H1 (cell line): ENCODE results near the gene MSMP.

Experiments used
- BRCA1 ChIP-seq: IDR thresholded peaks from 2 replicates; pipeline ENCODE4 v1.6.1; 2012; ENCODE audit warnings: low read depth, low read length, improper control_type of control experiment
- CTCF ChIP-seq, 3 experiments: IDR thresholded peaks; 1 replicate in 2 of 3; 2 replicates in 1 of 3; pipeline versions ENCODE4 v1.5.1 to v1.6.1; 2011; ENCODE audit warnings: low read length in 3 of 3, mild to moderate bottlenecking in 3 of 3, inconsistent platforms in 2 of 3, low read depth in 1 of 3, moderate library complexity in 1 of 3; ENCODE audit not compliant: insufficient read depth in 1 of 3; ENCODE audit errors: control extremely low read depth in 1 of 3
- EZH2 ChIP-seq: fragments of 200-600 bp; sonication (generic); IDR thresholded peaks from 2 replicates; pipeline ENCODE4 v1.7.1; 2012; ENCODE audit warnings: low read depth, mild to moderate bottlenecking, moderate library complexity, low read length, inconsistent platforms; ENCODE audit not compliant: severe bottlenecking
- FOSL1 ChIP-seq: IDR thresholded peaks from 2 replicates; pipeline ENCODE4 v1.6.1; 2011; ENCODE audit warnings: mild to moderate bottlenecking, low read depth, low read length, moderate library complexity; ENCODE audit not compliant: insufficient read depth
- KDM4A ChIP-seq: IDR thresholded peaks from one replicate; pipeline ENCODE4 v1.7.1; 2012; ENCODE audit warnings: low read depth, mild to moderate bottlenecking, moderate library complexity, low read length, inconsistent platforms; ENCODE audit not compliant: severe bottlenecking
- KDM5A ChIP-seq: fragments of 200-600 bp; IDR thresholded peaks from 2 replicates; pipeline ENCODE4 v1.7.1; 2012; ENCODE audit warnings: mild to moderate bottlenecking, low read length, inconsistent platforms, mixed read lengths
- NANOG ChIP-seq: IDR thresholded peaks from 2 replicates; pipeline ENCODE4 v1.6.1; 2011; ENCODE audit warnings: low read length, low read depth, mild to moderate bottlenecking, inconsistent platforms; ENCODE audit not compliant: insufficient read depth, poor library complexity, severe bottlenecking
- POLR2A ChIP-seq, 2 experiments: IDR thresholded peaks; 1 replicate in 1 of 2; 2 replicates in 1 of 2; pipeline ENCODE4 v1.6.1; 2011; ENCODE audit warnings: low read depth in 2 of 2, low read length in 2 of 2, mild to moderate bottlenecking in 2 of 2; ENCODE audit errors: control extremely low read depth in 1 of 2
- POLR2AphosphoS5 ChIP-seq: IDR thresholded peaks from 2 replicates; pipeline ENCODE4 v1.6.1; 2011; ENCODE audit warnings: low read depth, low read length
- RBBP5 ChIP-seq: IDR thresholded peaks from 2 replicates; pipeline ENCODE4 v1.7.1; 2012; ENCODE audit warnings: low read depth, mild to moderate bottlenecking, inconsistent platforms, low read length, moderate library complexity, borderline replicate concordance
- RFX5 ChIP-seq: IDR thresholded peaks from 2 replicates; pipeline ENCODE4 v1.6.1; 2011; ENCODE audit warnings: low read depth, low read length, improper control_type of control experiment, borderline replicate concordance
- SRF ChIP-seq: IDR thresholded peaks from 2 replicates; pipeline ENCODE4 v1.6.1; 2011; ENCODE audit warnings: mild to moderate bottlenecking, low read depth, low read length, moderate library complexity
- TAF1 ChIP-seq: IDR thresholded peaks from 2 replicates; pipeline ENCODE4 v1.6.1; 2011; ENCODE audit warnings: mild to moderate bottlenecking, low read depth, low read length
- TCF12 ChIP-seq: IDR thresholded peaks from 2 replicates; pipeline ENCODE4 v1.6.1; 2011; ENCODE audit warnings: low read depth, mild to moderate bottlenecking, low read length

GRCh38 chr9:35750256-35750531 is 3.9 kb downstream of the MSMP start:
- no peak for TF ChIP-seq TAF1
- TF ChIP-seq CTCF (IDR thresholded peaks at IDR 0.05; ENCODE audit: control extremely low read depth in 1 of 3, insufficient read depth in 1 of 3, low read depth in 1 of 3, low read length in 3 of 3) = no peak
- TF ChIP-seq RBBP5 = no peak
- TF ChIP-seq SRF = no peak
- no peak for TF ChIP-seq RFX5
- TF ChIP-seq KDM4A = no peak
- no peak for TF ChIP-seq EZH2
- TF ChIP-seq KDM5A = no peak
- TF ChIP-seq POLR2AphosphoS5 = no peak
- no peak for TF ChIP-seq BRCA1
- TF ChIP-seq POLR2A (IDR thresholded peaks at IDR 0.05; ENCODE audit: control extremely low read depth in 1 of 2, low read depth in 2 of 2, low read length in 2 of 2) = no peak
- TF ChIP-seq FOSL1 = no peak
- TF ChIP-seq NANOG = no peak
- TF ChIP-seq TCF12 = no peak
